ENCODE results near the gene TTC7B. TPM values are rescaled to one million over a fixed set of nuclear protein-coding genes. Genes with fewer than 3 reads are reported as not detected.

The TTC7B gene
- total RNA-seq, 1 donor from 2014 or later, result 10.3 TPM

DNA sequence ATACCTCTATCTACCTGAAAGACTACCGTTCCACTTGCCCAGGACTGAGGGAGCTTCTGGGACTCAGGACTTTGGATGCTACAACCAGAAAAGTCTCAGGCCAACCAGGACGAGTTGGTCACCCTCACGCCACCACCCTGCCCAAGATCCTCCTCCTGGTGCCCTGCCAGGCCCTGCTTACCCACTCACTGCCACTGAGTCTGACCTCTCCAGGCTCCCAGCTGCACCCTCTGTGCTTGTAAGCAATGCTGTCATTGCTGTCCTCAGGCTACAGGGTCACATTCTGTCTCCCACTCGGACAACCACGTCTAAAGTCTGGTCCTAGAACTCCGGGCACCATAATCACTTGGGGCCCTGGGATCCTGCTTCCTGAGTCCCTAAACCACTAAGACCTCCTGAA lies 9.2 kb downstream of the TTC7B start:
- intact Hi-C loops (cut with micrococcal nuclease), result no loop called here

DNA sequence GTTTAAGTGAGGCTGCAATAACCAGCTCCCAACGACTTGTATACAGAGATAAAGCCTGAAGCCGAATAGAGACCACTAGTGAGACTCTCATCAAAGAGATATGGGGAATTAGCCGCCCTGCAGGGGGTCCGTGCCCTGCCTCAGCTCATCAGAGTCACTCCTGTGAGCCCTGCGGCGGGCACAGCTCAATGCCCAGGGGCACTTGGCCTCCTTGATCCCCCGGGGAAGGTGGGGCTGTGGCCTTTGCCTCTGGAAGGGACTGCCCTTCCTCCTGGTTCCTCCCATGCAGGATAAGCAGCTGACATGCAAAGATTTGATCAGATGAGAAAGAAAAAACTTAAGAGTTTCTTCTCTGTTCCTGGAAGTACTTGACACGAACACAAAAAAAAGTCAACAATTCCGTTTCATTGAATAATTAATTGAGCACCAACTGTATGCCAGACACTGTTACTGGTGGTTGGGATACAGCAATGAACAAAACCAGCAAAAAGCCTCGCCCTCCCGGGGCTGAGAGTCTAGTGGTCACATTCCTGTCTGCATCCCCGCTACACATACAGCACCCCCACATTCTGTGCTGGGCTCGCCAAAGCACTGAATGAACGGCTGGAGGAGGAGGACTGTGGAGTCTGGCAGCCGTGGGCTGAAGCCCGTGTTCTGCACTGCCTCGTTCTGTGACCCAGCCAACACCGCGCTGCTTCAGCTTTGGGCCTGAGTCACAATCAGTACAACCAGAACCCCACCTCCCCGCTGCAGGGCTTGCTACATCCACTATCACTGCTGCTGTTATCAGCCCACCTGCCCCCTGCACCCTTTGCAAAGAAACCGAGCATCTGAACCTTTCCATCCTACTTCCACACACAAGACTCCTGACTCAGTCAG lies 10.3 kb downstream of the TTC7B start:
- intact Hi-C loops (cut with micrococcal nuclease), result no loop called here

DNA sequence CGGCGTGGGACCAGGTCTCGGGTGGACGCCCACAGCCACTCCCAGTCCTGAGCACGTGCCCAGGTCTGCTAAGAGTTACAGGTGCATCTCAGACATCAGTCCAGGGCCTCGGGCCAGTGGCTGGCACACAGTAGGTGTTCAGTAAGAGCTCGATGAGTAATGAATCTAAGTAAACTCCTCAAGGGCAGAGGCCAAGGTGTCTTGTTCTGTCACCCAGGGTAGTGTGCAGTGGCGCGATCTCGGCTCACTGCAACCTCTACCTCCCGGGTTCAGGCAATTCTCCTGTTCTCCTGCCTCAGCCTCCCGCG lies 11.2 kb downstream of the TTC7B start:
- intact Hi-C loops (cut with micrococcal nuclease), result no loop called here

DNA sequence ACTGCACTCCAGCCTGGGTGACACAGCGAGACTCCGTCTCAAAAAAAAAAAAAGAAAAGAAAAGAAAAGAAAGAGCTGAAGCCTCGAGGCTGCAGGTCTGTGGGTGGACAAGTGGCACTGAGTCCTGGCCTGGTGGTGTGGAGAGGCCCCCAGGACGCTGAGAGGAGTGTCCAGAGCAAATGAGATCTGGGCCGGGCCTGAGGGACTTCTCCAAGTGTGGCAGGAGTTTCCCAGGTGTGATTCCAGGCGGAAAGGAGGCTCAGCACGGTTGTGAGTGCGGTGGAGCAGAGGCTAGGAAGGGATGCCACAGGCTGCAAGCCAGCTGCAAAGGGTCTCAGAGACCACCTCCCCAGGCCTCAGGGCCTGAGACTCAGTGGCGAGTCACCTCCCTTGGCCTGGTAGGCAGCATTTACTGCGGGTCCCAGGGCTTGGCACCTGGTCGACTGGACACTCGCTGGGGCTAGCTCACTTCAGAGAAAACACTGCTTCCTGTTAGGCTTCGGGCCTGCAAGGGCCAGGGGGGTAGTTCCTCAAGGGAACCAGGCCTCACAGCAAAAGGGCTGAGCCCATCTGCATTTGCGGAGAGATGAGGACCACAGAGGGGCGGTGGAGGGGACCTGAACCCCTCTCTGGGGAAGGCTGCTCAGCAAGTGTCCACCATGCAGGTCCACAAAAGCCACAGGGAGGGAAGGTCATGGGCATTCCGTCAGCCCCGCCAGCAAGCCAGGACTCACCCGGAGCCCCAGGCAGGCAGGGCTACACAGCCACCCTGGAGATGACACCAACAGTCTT lies 11.7 kb downstream of the TTC7B start:
- intact Hi-C loops (cut with micrococcal nuclease), result no loop called here

DNA sequence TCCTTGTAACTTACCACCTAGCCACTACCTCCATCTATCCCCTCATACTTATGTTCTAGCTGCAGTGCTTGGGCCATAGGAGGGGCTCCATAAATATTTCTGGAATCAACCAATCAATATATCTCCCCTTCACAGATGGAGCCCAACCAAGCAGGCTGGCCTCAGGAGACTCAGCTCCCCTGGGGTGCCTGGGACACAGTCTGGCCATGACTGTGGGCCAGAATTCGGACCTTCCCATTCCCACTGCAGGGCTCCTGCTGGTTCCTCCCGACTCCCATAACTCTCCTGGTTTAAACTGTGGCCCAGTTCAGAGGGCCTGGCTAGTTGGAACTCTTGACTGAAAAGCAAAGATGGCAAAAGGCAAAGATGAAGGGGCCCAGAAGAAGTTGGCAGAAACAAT lies 13.0 kb downstream of the TTC7B start:
- intact Hi-C loops (cut with micrococcal nuclease), result no loop called here

DNA sequence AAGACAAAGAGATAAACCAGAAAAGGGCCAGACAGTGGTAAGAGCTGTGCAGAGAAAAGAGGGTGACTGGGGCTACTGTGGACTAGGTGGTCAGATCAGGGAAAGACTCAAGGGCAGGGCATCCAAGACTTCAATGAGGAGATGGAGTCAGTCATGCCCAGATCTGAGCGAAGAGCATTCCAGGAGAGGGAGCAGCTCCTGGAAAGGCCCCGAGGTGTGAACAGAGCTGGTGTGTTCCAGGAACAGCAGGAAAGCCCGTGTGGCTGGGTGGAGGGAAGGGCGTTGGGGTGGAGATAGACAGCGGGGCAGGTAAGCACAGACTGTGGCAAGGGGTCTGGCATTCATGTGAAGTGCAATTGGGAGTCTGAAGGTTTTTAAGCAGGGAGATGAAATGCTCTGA lies 16.8 kb downstream of the TTC7B start:
- intact Hi-C loops (cut with micrococcal nuclease), result no loop called here

DNA sequence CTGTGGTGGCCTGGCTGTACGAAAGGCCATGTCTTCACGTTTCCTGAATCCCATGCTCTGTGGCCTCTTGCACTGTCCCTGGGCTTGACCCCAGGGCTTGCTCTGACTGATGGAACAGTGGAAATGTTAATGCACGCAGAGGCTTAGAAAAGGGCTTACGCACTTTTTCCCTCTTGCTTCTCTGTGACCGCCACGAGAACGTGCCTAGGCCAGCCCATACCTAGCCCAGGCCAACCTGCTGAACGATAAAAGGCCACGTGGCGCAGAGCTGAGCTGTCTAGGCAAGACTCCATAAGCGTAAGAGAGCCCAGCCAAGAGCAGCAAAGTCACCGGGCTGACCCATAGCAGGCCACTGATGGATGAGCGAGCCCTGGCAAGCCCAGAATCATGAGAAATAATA lies 18.3 kb downstream of the TTC7B start:
- intact Hi-C loops (cut with micrococcal nuclease), result no loop called here

DNA sequence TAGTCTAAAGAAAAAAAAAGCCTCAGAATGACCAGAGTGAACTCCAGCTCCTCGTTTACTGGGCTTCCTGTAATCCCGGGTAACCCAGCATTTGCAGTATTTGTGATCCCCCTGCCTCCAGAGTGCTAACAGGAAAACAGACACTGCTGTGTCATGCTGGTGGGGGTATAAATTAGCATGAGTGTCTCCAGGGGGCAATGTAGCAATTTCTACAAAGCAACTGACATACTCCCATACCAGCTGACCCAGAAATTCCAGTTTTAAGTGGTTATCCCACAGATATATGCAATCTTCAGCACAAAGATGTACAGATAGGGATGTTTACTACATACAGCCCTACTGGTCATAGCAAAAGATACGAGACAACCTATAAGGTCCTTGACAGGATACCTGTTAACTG lies 18.8 kb downstream of the TTC7B start:
- intact Hi-C loops (cut with micrococcal nuclease), result no loop called here

DNA sequence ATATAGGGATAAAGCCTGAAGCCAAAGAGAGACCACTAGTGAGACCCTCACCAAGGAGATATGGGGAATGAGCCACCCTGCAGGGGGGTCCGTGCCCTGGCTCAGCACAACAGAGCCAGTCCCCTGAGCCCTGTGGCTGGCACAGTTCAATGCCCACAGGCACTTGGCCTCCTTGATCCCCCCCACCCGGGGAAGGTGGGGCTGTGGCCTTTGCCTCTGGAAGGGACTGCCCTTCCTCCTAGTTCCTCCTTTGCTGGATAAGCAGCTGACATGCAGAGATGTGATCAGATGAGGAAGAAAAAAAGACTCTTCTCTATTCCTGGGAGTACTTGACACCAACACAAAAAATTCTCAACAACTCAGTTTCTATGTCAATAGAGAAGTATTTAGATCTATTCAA lies 19.9 kb downstream of the TTC7B start:
- intact Hi-C loops (cut with micrococcal nuclease), result no loop called here

DNA sequence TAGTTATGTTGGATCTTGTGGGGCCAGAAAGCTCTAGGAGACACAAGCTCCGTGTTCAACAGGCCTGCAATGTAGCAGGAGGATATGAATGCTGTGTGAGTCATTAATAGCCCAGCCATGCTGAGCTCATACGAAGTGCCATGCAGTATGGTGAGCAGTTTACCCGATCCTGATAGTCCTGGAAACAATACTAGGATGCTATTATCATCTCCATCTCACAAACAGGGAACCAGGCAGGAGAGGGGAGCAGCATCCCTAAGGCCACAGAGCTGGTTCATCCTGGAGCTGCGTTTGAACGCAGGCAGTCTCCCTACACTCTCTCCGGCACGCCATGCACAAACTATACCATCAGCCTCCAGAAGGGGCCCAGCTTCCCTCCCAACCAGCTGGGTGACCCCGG lies 20.5 kb downstream of the TTC7B start:
- intact Hi-C loops (cut with micrococcal nuclease), result no loop called here

DNA sequence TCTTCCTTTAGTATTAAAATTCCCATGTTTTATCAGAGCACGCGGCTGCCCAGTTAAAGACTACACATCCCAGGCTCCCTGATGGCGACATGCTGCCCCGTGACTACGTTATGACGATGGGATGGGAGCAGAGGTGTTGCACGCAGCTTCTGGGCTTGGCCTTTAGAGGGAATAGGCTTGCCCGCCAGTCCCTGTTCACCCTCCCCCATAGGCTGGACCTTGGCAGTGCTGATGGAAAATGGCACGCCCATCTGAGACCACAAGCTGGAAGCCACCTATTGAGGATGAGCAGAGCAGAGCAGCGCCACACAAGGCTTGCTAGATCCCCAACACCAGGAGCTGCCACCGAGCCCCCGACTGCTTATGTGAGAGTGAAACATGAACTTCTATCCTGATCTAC lies 24.7 kb downstream of the TTC7B start:
- intact Hi-C loops (cut with micrococcal nuclease), result no loop called here

DNA sequence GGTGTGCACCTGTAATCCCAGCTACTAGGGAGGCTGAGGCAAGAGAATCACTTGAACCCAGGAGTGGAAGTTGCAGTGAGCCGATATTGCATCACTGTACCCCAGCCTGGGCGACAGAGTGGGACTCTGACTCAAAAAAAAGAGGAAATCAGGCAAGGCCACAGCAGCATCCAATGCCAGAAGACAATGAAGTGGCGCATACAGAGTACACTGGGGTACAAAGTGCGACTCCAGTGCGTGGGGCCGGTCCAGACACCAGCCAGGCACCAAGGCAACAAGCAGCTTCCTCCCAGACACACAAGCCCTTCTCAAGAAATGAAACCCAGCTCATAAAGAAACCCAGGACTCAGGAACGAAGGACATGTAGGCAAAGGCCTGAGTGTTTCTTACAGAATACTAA lies 28.2 kb downstream of the TTC7B start:
- intact Hi-C loops (cut with micrococcal nuclease), result no loop called here

DNA sequence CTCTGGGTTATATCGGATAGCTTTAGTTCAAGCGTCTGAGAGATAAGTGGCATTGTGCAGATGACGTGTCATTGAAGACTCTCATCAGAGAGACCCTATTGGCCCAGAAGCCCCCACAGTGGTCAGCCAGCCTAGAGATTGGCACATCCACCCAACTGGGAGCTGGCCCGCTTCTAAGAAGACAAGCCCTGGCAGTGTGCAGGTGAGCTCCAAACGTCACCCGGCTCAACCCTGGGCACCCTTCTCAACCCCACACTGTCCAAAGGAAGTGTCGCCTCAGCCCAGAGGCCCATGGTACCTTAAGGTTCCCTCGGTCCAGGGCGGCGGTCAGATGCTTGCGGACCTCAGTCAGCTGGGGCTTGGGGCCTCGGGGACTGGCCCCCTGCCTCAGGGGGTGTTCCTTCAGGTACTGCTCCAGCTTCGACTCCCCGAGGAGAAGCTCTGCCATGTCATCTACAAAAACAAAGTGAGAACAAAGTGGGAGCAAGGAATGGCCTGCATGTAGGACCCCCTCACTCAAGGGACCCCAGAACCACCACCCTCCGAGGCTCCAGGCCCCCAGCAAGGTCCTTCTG lies 30.3 kb downstream of the TTC7B start:
- intact Hi-C loops (cut with micrococcal nuclease), result no loop called here

DNA sequence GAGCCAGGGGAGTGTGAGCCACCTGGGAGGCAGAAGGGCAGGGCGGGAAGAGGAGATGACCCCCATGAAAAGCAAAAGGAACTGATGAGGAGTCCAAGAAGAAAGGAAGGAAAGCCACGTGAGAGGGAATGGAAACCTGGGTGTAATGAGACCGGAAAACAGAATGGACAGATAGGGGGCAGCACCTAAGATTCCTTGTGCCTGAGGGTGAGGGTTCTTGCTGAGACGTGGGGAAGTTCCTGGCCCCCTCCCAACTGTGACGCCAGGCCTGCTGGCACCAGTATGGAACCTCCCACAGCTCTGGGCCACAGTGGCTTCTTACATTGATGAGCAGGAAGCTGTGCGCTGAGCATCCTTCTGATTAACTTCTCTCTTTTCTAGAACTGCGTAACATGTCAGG lies 30.8 kb downstream of the TTC7B start:
- intact Hi-C loops (cut with micrococcal nuclease), result no loop called here

DNA sequence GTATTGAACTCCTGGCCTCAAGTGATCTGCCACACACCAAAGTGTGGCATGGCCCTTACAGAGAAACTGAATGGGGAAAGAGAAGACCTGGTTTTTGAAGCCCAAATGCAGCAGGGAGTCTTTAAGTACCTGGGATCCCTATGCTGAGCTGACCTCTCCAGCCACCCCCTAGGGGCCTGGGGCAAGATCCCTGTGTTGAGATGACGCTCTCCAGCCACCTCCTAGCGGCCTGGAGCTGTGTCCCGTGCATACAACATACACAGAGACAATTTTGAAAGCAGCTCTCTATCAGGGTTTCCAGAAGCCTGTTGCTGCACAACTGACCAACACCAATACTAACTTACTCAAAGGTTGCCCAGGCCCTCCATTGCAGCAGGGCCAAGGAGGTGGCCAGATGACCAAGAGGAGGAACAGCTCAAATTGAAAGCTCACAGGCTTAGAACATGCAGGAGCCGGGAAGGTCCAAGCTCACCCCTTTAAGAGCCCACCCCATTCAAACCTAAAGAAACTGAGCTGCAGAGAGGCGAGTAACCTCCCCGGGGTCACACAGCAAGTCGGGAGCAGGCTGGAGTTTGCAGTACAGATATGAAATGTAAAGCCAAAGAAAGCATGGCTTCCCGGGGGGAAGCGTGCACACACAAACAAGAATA lies 31.5 kb downstream of the TTC7B start:
- intact Hi-C loops (cut with micrococcal nuclease), result no loop called here

DNA sequence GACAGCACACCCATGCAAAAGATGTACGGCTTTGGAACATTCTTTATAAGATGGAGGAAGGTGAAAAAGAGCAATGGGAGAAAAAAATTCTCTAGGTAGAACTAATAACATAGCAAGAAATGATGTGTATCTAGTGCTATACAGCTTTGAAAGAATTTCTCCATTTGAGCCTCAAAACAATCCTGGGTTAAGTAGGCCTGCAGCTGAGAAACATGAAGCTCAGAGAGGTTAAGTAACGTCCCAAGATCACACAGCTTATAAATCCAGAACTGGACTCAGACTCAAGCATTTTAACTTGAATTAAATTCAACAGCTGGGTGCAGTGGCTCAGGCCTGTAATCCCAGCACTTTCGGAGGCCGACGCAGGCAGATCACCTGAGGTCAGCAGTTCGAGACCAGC lies 32.9 kb downstream of the TTC7B start:
- intact Hi-C loops (cut with micrococcal nuclease), result no loop called here

DNA sequence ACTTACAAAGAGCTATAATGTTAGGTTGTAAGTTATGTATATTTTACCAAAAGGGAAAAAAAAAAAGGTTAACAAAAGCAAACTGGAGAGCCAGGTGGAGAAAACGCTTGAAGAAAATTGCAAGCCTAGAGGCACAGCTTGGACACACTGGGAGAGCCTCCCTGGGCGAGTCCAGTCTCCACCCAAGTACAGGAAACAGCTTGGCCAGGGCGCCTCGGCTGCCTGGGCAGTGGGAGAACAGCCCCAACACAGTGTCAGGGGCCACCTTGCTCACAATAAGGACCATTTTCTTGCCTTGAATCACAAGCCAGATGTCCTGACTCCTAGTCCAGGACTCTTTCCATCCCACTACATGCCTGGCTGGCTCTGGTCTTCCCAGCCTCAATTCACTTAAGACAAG lies 33.3 kb downstream of the TTC7B start:
- intact Hi-C loops (cut with micrococcal nuclease), result no loop called here

DNA sequence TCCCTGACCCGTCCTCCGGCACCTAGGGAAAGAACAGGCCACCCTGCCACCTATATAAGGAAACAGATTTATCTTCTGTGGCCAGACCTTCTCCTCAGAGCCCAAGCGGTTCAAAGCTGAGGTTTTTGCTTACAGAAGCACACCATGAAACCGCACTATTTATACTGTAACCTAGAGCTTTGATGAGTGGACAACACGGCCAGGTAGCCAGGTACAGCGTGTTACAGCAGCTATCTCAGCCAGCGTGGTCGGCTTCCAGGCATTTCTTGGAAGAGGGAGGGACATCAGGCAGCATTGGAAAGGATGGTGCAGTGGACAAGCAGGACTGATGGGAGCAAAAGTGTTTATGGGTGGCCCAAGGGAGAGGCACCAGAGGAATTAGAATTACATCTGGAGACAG lies 34.4 kb downstream of the TTC7B start:
- intact Hi-C loops (cut with micrococcal nuclease), result no loop called here

DNA sequence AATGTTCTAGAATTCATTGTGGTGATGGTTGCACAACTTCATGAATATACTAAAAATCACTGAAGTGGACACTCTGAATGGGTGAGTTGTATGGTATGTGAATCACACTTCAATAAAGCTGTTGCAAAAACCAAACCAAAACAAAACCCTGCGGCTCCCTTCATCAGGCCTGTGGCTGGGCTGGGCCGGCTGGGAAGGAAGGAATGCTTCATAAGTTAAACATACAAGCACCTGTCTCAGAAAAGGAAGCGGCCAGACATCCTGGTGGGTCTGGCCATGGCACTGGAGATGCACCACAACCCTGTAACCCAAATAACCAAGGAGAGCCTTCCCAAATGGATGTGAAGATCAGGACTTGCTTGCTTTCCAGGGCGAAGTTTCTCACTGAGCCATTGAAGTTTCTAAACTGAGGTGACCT lies 34.9 kb downstream of the TTC7B start:
- intact Hi-C loops (cut with micrococcal nuclease), result no loop called here

DNA sequence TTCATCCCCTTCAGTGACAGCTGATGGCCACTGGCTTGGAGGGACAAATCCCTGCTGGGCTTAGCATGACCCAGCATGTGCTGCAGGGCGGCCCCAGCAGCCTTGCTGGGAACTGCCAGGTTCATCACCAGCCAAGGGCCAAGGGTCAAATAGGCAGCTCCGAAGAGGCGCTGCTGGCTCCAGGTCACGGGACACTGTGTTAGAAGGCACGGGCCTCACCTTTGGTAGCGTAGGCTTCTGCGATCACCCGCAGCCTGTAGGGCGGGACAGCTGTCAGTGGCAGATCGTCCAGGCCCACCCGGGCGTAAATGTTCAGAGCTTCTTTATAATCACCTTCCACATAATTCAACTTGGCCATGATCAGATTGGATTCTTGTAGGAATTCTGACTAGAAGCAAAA lies 35.7 kb downstream of the TTC7B start:
- intact Hi-C loops (cut with micrococcal nuclease), result no loop called here

DNA sequence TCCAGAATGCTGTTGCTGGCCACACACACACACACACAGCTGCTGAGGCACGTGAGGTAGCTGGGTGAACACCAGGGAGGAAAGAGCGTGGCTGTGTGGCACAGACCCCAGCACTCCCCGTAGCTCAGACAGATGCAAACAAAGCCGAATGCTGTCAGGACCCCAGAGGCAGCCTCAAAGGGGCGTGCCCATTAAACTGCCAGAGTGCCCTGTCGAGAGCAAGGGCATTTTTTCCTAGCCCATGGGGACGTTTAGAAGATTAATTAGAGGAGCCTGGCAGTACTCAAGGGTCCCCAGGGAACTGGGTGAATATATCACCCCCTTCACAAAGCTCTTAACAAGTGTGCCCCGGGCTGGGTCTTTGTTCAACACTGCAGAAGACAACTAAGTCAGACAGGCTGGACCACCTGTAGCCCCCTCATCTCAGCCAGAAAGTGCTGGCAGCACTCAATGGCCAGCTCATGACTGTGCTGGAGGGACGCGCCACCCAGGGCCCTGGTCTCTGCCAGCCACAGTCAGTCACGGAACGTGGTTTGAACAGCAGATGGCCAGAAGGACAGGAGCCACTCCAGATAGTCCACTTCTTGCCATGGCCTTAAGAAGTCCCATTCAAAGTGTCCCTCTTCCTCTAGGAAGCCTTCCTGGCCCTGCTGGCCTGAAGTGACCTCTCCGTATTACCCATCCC lies 37.5 kb downstream of the TTC7B start:
- intact Hi-C loops (cut with micrococcal nuclease), result no loop called here
